ENCODE data around the gene TLL1. TPM values are rescaled to one million over a fixed set of nuclear protein-coding genes. Genes with fewer than 3 reads are reported as not detected.

Gene TLL1
- total RNA-seq, 2 experiments from 2014 or later, result not detected

- no peak for TF ChIP-seq CTCF (IDR thresholded peaks at IDR 0.05)
- Mint-ChIP-seq H3K4me3 (no peak overlapping the region), H3K27me3 (no peaks in the 10 kb centered on the region), H3K9me3 (no peaks in the 10 kb centered on the region), H3K27ac (no peak overlapping the region), H3K4me1 (ENCODE audit: low read depth) (no peaks in the 10 kb centered on the region), H3K36me3 (ENCODE audit: low read depth) (no peaks in the 10 kb centered on the region)
- ChIA-PET POLR2A (no interaction called here), CTCF (no interaction called here)
- no peak for DNase-seq
- intact Hi-C loops (cut with micrococcal nuclease), result no loop called here
- ATAC-seq, result no peak
Observed at GRCh38 chr4:165855191-165855590, 17.8 kb upstream of the TLL1 start.

DNA sequence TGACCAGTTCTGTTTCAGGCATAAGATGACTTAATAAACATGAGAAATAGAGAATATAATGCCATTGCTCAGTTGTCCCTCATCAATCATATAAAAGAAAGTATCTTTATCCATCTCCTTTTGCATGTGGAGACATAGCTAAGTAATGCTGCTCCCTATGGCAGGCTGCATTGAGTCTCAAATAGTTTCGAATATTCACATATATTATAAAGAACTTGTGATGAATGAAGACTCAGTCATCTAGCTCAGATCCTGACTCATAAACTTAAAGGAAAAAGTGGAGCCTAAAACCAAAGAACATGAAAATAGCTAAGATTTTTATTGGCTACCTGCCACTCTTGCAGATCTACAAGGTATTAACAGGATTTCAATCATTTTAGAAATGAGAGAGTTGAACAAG, 11.7 kb upstream of the TLL1 start:
- Mint-ChIP-seq H3K27me3 (no peaks in the 10 kb centered on the region), H3K4me3 (no peak overlapping the region), H3K9me3 (no peaks in the 10 kb centered on the region), H3K27ac (no peak overlapping the region), H3K36me3 (ENCODE audit: low read depth) (no peaks in the 10 kb centered on the region), H3K4me1 (ENCODE audit: low read depth) (no peaks in the 10 kb centered on the region)
- ATAC-seq (no peak), DNase-seq (no peak)
- TF ChIP-seq CTCF (IDR thresholded peaks at IDR 0.05), result no peak
- intact Hi-C loops (cut with micrococcal nuclease), result no loop called here
- POLR2A ChIA-PET, result no interaction called here
- CTCF ChIA-PET, result no interaction called here

DNA sequence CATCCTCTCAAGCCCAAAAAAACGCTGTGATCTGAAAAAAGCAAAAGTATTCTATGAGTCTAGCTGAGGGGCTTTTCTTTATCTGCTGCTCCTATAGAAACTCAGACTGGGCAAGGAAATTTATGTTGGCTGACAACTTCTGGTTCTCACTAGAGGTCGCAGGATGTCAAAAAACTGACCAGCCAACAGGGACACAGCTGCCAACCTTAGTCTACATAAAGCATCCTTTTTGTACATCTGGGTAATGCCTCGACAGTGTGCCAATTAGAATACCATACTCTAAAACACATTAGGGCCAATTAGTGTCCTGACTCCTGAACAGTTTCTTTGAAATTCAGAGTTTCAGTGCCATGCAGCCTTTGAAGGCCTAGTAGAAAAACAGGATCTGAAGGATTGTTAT, 8.8 kb upstream of the TLL1 start:
- POLR2A ChIA-PET, result no interaction called here
- Mint-ChIP-seq H3K4me3 (no peak overlapping the region), H3K9me3 (no peaks in the 10 kb centered on the region), H3K27me3 (no peaks in the 10 kb centered on the region), H3K36me3 (ENCODE audit: low read depth) (no peaks in the 10 kb centered on the region), H3K4me1 (ENCODE audit: low read depth) (no peaks in the 10 kb centered on the region), H3K27ac (no peak overlapping the region)
- DNase-seq (no peak), ATAC-seq (no peak)
- TF ChIP-seq CTCF (IDR thresholded peaks at IDR 0.05), result no peak
- CTCF ChIA-PET, result no interaction called here
- intact Hi-C loops (cut with micrococcal nuclease), result no loop called here

DNA sequence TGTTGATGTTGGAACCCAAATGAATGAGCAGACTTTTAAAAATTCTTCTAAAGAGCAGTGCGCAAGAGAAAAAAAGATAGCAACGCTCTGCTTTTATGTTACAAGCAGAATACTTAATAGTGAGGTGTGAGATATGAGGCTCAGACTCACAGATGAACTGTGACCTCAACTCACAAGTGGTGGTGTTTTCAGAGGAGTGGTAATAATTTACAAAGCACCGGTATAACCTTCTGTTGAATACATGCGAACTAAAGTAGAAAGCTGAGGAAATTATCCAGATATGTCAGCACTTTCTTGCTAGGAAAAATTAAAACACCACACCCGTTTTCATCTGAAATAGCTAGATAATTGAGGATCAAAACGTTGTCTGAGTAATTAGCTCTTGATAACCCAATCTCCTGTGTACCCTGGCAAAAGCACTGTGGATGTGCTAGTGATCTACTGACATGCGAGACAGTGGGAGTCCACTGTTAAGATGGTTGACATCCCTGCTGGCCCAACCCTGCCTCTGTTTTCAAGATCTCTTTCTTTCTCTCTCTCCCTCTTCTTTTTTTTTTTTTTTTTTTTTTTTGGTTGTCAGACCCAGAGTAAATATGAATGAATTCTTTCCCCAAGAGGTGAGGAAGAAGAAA, 6.9 kb upstream of the TLL1 start:
- peaks cover 2% of the 10 kb centered on the region for H3K27me3 Mint-ChIP-seq
- DNase-seq (no peak), ATAC-seq (no peak)
- TF ChIP-seq CTCF (IDR thresholded peaks at IDR 0.05), result no peak
- H3K36me3 Mint-ChIP-seq (ENCODE audit: low read depth), result no peaks in the 10 kb centered on the region
- H3K4me3 Mint-ChIP-seq, result no peak overlapping the region
- H3K9me3 Mint-ChIP-seq, result no peaks in the 10 kb centered on the region
- no peak overlapping the region for H3K27ac Mint-ChIP-seq
- ChIA-PET CTCF (no interaction called here), POLR2A (no interaction called here)
- no peaks in the 10 kb centered on the region for H3K4me1 Mint-ChIP-seq (ENCODE audit: low read depth)
- intact Hi-C loops (cut with micrococcal nuclease), result no loop called here

DNA sequence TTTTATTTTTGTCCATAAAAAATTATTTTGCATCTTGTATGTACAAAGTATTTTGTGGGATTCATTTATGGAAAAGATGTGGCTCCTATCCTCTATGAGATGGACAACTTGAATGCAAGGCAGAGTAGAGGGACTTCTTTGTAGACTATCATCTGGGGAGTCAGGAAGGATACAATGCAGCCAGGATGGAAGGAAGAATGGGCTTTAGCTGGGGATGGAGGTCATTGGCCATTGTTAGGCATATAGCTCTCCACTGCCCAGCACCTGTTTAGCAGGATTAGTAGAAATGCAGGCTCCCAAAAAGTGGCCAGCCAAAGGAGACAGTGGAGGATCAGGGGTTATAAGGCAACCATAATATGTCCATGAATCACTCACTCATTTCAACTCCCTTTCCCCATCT, 5.1 kb upstream of the TLL1 start:
- H3K36me3 Mint-ChIP-seq (ENCODE audit: low read depth), result no peaks in the 10 kb centered on the region
- ChIA-PET POLR2A (no interaction called here), CTCF (no interaction called here)
- TF ChIP-seq CTCF (IDR thresholded peaks at IDR 0.05), result no peak
- no peak overlapping the region for H3K27ac Mint-ChIP-seq
- intact Hi-C loops (cut with micrococcal nuclease), result no loop called here
- ATAC-seq (no peak), DNase-seq (no peak)
- no peaks in the 10 kb centered on the region for H3K4me1 Mint-ChIP-seq (ENCODE audit: low read depth)
- peaks cover 13% of the 10 kb centered on the region for H3K27me3 Mint-ChIP-seq
- no peak overlapping the region for H3K4me3 Mint-ChIP-seq
- no peaks in the 10 kb centered on the region for H3K9me3 Mint-ChIP-seq
